Purkinje cell (primary cell): ENCODE data around the gene NTMT1. TPM values are rescaled to one million over a fixed set of nuclear protein-coding genes. Genes with fewer than 3 reads are reported as not detected.

Experiments
- polyA plus RNA-seq: library from polyadenylated mRNA; unstranded; fragments of >200 nt; fragmentation: Nextera tagmentation; gene quantifications from 2 replicates; pipeline ENCODE4 v1.2.1, GENCODE V29; 2014

Gene NTMT1, protein sequence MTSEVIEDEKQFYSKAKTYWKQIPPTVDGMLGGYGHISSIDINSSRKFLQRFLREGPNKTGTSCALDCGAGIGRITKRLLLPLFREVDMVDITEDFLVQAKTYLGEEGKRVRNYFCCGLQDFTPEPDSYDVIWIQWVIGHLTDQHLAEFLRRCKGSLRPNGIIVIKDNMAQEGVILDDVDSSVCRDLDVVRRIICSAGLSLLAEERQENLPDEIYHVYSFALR
- 17.2 and 34.2 TPM in 2 replicates for polyA plus RNA-seq

GRCh38 chr9:129626079-129626624 lies at the start of gene NTMT1:
Gene NTMT1 (plus strand): TSS chr9:129626163. CDS start chr9:129632704, 6,541 bp downstream.

GRCh38 chr9:129620669-129621295 lies 5.2 kb upstream of the NTMT1 start, which contains the start of gene C9orf50:
Gene C9orf50 (minus strand): TSS chr9:129621101. CDS start chr9:129620574, 527 bp downstream.

GRCh38 chr9:129641750-129642585 lies 16.0 kb downstream of the NTMT1 start, which contains the start of gene ASB6:
Gene ASB6 (minus strand): TSS chr9:129642151. CDS start chr9:129641999, 152 bp downstream.

GRCh38 chr9:129665389-129665775 lies 39.4 kb downstream of the NTMT1 start, which contains the start of gene PRRX2:
Gene PRRX2 (plus strand): TSS chr9:129665647. CDS start chr9:129665868, 221 bp downstream.

Other genes with a start within 250 kb of the NTMT1 start
- gene C9orf50, start 5.1 kb upstream of the NTMT1 start, polyA plus RNA-seq = not detected in 2 replicates
- gene ASB6, start 16.0 kb downstream of the NTMT1 start, polyA plus RNA-seq = 4.1 and 8.5 TPM in 2 replicates
- gene PRRX2, start 39.5 kb downstream of the NTMT1 start, polyA plus RNA-seq = not detected in 2 replicates
- not detected in 2 replicates for gene PTGES, start 126.9 kb downstream of the NTMT1 start, polyA plus RNA-seq
- 4.2 and 4.7 TPM in 2 replicates for gene TOR1B, start 177.0 kb downstream of the NTMT1 start, polyA plus RNA-seq
- 21.4 and 31.2 TPM in 2 replicates for gene TOR1A, start 198.0 kb downstream of the NTMT1 start, polyA plus RNA-seq
- gene C9orf78, start 209.1 kb downstream of the NTMT1 start, polyA plus RNA-seq = 70.4 and 116 TPM in 2 replicates
- gene USP20, start 209.3 kb downstream of the NTMT1 start, polyA plus RNA-seq = 2.5 and 4.3 TPM in 2 replicates